Measurements from ENCODE around the gene DDX11.

The DDX11 gene

GRCh38 chr12:31029916-31030562 is 43.6 kb upstream of the DDX11 start:
- Histone ChIP-seq H3K27ac (replicated peaks) (no peak overlapping the region), H3K4me3 (replicated peaks; ENCODE audit: insufficient read depth, low read length) (no peak overlapping the region), H3K27me3 (ENCODE audit: insufficient read depth, poor library complexity, severe bottlenecking) (no peaks in the 10 kb centered on the region)
- TF ChIP-seq, protein P1, sequence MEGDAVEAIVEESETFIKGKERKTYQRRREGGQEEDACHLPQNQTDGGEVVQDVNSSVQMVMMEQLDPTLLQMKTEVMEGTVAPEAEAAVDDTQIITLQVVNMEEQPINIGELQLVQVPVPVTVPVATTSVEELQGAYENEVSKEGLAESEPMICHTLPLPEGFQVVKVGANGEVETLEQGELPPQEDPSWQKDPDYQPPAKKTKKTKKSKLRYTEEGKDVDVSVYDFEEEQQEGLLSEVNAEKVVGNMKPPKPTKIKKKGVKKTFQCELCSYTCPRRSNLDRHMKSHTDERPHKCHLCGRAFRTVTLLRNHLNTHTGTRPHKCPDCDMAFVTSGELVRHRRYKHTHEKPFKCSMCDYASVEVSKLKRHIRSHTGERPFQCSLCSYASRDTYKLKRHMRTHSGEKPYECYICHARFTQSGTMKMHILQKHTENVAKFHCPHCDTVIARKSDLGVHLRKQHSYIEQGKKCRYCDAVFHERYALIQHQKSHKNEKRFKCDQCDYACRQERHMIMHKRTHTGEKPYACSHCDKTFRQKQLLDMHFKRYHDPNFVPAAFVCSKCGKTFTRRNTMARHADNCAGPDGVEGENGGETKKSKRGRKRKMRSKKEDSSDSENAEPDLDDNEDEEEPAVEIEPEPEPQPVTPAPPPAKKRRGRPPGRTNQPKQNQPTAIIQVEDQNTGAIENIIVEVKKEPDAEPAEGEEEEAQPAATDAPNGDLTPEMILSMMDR (IDR thresholded peaks at IDR 0.05; ENCODE audit: insufficient read depth, low read length), result no peak
- TF ChIP-seq GABPA (IDR thresholded peaks at IDR 0.05; ENCODE audit: low read depth) (no peak), SPI1 (IDR thresholded peaks at IDR 0.05; ENCODE audit: borderline replicate concordance, low read depth) (no peak), POLR2AphosphoS5 (IDR thresholded peaks at IDR 0.05; ENCODE audit: low read depth) (no peak)
- TF ChIP-seq, protein P2, sequence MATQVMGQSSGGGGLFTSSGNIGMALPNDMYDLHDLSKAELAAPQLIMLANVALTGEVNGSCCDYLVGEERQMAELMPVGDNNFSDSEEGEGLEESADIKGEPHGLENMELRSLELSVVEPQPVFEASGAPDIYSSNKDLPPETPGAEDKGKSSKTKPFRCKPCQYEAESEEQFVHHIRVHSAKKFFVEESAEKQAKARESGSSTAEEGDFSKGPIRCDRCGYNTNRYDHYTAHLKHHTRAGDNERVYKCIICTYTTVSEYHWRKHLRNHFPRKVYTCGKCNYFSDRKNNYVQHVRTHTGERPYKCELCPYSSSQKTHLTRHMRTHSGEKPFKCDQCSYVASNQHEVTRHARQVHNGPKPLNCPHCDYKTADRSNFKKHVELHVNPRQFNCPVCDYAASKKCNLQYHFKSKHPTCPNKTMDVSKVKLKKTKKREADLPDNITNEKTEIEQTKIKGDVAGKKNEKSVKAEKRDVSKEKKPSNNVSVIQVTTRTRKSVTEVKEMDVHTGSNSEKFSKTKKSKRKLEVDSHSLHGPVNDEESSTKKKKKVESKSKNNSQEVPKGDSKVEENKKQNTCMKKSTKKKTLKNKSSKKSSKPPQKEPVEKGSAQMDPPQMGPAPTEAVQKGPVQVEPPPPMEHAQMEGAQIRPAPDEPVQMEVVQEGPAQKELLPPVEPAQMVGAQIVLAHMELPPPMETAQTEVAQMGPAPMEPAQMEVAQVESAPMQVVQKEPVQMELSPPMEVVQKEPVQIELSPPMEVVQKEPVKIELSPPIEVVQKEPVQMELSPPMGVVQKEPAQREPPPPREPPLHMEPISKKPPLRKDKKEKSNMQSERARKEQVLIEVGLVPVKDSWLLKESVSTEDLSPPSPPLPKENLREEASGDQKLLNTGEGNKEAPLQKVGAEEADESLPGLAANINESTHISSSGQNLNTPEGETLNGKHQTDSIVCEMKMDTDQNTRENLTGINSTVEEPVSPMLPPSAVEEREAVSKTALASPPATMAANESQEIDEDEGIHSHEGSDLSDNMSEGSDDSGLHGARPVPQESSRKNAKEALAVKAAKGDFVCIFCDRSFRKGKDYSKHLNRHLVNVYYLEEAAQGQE (IDR thresholded peaks at IDR 0.05; ENCODE audit: insufficient replicate concordance, low read depth), result no peak
- no peak for DNase-seq (ENCODE audit: low read depth in 1 of 2, low spot score in 1 of 2)

DNA sequence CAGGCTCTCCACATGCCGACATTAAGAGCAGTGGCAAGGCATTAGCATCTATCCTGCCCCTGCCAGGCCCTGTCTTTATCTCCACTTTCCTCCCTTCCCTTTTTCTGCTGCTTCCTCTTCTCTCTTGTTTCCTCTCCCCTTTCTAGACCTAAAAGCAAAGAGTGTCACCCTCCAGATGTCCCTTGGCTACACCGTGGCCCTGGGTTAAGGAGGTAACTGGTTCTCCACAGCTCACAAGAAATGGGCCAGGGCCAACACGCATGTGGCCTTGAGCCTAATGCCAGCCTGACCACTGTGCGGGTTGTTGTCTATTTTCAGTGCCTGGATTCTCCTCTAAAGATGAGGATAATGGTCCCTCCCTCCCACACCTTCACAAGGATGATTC is 41.7 kb upstream of the DDX11 start:
- Histone ChIP-seq H3K4me3 (replicated peaks; ENCODE audit: insufficient read depth, low read length) (no peak overlapping the region), H3K27ac (replicated peaks) (no peak overlapping the region), H3K27me3 (ENCODE audit: insufficient read depth, poor library complexity, severe bottlenecking) (no peaks in the 10 kb centered on the region)
- TF ChIP-seq GABPA (IDR thresholded peaks at IDR 0.05; ENCODE audit: low read depth), result no peak
- peak; percentile 43 for TF ChIP-seq SPI1 (IDR thresholded peaks at IDR 0.05; ENCODE audit: borderline replicate concordance, low read depth)
- no peak for DNase-seq (ENCODE audit: low read depth in 1 of 2, low spot score in 1 of 2)

DNA sequence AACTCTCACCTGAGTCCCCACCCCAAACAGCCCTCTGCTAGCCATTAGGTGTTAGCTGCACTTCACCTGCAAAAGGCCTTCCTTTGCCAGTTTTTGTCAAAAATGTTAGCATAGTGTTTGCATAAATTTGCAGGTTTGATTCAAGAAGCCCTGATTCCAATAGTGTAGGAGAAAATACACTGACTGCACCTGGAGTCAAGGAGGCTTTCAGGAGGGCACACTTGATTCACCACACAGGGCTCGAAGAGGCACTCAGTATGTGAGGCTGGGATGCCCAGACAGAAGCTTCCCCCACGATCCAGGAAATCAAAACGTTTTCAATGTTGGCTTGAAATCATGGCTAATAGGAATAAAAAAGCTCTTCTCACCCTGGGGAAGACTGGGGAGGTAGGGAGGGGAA is 40.5 kb upstream of the DDX11 start:
- no peak for TF ChIP-seq POLR2AphosphoS5 (IDR thresholded peaks at IDR 0.05; ENCODE audit: low read depth)
- TF ChIP-seq SPI1 (IDR thresholded peaks at IDR 0.05; ENCODE audit: borderline replicate concordance, low read depth), result no peak
- TF ChIP-seq, protein P2 (IDR thresholded peaks at IDR 0.05; ENCODE audit: insufficient replicate concordance, low read depth), result no peak
- no peak for DNase-seq (ENCODE audit: low read depth in 1 of 2, low spot score in 1 of 2)
- Histone ChIP-seq H3K27me3 (ENCODE audit: insufficient read depth, poor library complexity, severe bottlenecking) (no peaks in the 10 kb centered on the region), H3K27ac (replicated peaks) (no peak overlapping the region), H3K4me3 (replicated peaks; ENCODE audit: insufficient read depth, low read length) (no peak overlapping the region)

DNA sequence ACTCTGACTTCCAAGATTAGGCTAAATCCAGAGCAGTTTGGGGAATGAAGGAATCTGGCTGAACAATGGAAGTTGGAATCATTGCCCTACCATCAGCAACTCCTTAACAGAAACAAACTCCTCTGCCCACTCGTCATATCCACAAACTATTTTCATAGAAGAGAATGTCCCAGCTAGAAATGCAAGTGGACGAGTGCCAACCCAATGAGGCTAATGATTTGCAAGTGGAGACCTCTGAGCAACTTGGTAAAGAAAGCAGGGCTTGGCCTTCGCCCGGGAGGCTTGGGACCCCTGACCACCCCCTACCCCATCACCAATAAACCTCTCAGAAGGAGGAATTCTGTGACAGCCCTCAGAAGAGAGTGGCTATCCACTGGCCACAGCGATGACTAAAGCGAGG is 40.0 kb upstream of the DDX11 start:
- Histone ChIP-seq H3K27me3 (ENCODE audit: insufficient read depth, poor library complexity, severe bottlenecking) (no peaks in the 10 kb centered on the region), H3K27ac (replicated peaks) (no peak overlapping the region), H3K4me3 (replicated peaks; ENCODE audit: insufficient read depth, low read length) (no peak overlapping the region)
- TF ChIP-seq, protein P2 (IDR thresholded peaks at IDR 0.05; ENCODE audit: insufficient replicate concordance, low read depth), result no peak
- TF ChIP-seq SPI1 (IDR thresholded peaks at IDR 0.05; ENCODE audit: borderline replicate concordance, low read depth) (no peak), GABPA (IDR thresholded peaks at IDR 0.05; ENCODE audit: low read depth) (no peak), POLR2AphosphoS5 (IDR thresholded peaks at IDR 0.05; ENCODE audit: low read depth) (no peak)
- TF ChIP-seq, protein P1 (IDR thresholded peaks at IDR 0.05; ENCODE audit: insufficient read depth, low read length), result no peak
- no peak for DNase-seq (ENCODE audit: low read depth in 1 of 2, low spot score in 1 of 2)

Data from HL-60 (cell line).